Activated CD4-positive, alpha-beta T cell treated with anti-CD3 and anti-CD28 coated beads, Interleukin-10, Interleukin-2, amounts not matched to agents 100 ng/mL and 50 ng/mL, durations not matched to agents 16 hours and 8 hours (primary cell): ENCODE results near the gene JAKMIP2.
A peak's percentile ranks its signal among the peaks of the same experiment; 100 is the strongest.

Experiments used
- DNase-seq: peaks from one replicate; pipeline ENCODE4 v3.0.0-alpha.2; 2020

JAKMIP2 gene

GRCh38 chr5:147786142-147786541 is 3.6 kb upstream of the JAKMIP2 start:
- no peak for DNase-seq

GRCh38 chr5:147784146-147784987 is 1.8 kb upstream of the JAKMIP2 start:
- DNase-seq = no peak

- no peak for DNase-seq
These were observed 1.5 kb downstream of the JAKMIP2 start for GRCh38 chr5:147780924-147781573.

- DNase-seq = no peak
These were observed 2.8 kb downstream of the JAKMIP2 start for GRCh38 chr5:147779694-147780093.

- DNase-seq = no peak
These were observed 5.5 kb downstream of the JAKMIP2 start for GRCh38 chr5:147776989-147777388.

- DNase-seq = no peak
These were observed 8.9 kb downstream of the JAKMIP2 start for GRCh38 chr5:147773587-147773986.

- DNase-seq = no peak
These were observed 9.4 kb downstream of the JAKMIP2 start for GRCh38 chr5:147773139-147773538.

- DNase-seq = no peak
These were observed 15.5 kb downstream of the JAKMIP2 start for GRCh38 chr5:147767048-147767447.

GRCh38 chr5:147763791-147764525 is 18.6 kb downstream of the JAKMIP2 start:
- no peak for DNase-seq

GRCh38 chr5:147760086-147760875 is 22.2 kb downstream of the JAKMIP2 start:
- DNase-seq = no peak

- DNase-seq = no peak
These were observed 23.1 kb downstream of the JAKMIP2 start for GRCh38 chr5:147759441-147759840.

GRCh38 chr5:147756566-147756965 is 26.0 kb downstream of the JAKMIP2 start:
- DNase-seq = no peak

- peak; percentile 35 for DNase-seq
These were observed 28.0 kb downstream of the JAKMIP2 start for GRCh38 chr5:147754372-147755122.

- DNase-seq = no peak
These were observed 28.8 kb downstream of the JAKMIP2 start for GRCh38 chr5:147753765-147754164.

GRCh38 chr5:147752666-147753290 is 29.8 kb downstream of the JAKMIP2 start:
- DNase-seq = peak; percentile 23

- no peak for DNase-seq
These were observed 30.5 kb downstream of the JAKMIP2 start for GRCh38 chr5:147752033-147752432.

GRCh38 chr5:147751156-147751830 is 31.2 kb downstream of the JAKMIP2 start:
- DNase-seq = no peak

- DNase-seq = no peak
These were observed 32.5 kb downstream of the JAKMIP2 start for GRCh38 chr5:147750065-147750464.

GRCh38 chr5:147748590-147748989 is 33.9 kb downstream of the JAKMIP2 start:
- DNase-seq = no peak

GRCh38 chr5:147746986-147747385 is 35.5 kb downstream of the JAKMIP2 start:
- DNase-seq = no peak
